Measurements from ENCODE around the gene MAL. TPM values are rescaled to one million over a fixed set of nuclear protein-coding genes. Genes with fewer than 3 reads are reported as not detected.
A peak's percentile ranks its signal among the peaks of the same experiment; 100 is the strongest.

Gene MAL
- total RNA-seq, 2 donors from 2014 or later = 1.2 to 2.2 TPM

DNA sequence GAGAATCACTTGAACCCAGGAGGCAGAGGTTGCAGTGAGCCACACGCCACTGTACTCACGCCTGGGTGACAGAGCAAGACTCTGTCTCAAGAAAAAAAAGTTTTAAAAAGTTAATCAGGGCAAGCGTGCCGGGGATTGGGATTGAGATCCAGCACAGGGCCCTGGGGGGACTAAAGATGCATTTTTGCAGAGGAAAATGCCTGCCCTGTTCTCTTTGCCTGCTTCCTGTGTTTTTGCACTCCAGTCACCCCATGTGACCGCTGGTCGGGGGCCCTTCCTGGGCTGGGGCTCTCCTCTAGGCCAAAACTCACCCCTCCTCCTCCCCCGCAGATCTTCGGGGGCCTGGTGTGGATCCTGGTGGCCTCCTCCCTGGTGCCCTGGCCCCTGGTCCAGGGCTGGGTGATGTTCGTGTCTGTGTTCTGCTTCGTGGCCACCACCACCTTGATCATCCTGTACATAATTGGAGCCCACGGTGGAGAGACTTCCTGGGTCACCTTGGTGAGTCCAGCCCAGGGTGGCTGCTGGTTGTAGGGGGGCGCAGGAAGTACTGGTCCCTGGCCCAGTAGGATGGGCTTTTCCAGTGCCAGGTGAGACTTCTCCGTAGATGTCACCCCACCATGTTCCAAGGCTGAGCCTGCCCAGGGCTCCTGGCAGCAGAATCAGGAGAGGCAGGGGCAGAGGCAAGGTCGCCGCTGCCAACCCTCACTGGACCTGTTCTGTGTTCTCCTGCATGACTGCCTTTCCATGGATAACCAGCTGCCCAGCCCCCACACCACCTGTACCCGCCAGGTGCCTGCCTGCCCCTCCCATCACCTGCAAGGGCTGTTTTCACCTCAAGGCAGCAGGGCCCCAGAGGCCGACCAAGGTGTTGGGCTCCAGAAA, 22.4 kb downstream of the MAL start:
- H3K9me3 Mint-ChIP-seq = no peaks in the 10 kb centered on the region
- peaks cover 6 to 9% of the 10 kb centered on the region in 2 donors for H3K4me1 Mint-ChIP-seq (ENCODE audit: low read depth in 2 of 2)
- H3K27ac Mint-ChIP-seq = no peak overlapping the region
- no peaks in the 10 kb centered on the region for H3K36me3 Mint-ChIP-seq
- DNase-seq (ENCODE audit: low spot score) (peak; percentile 23), ATAC-seq (no peak)
- H3K27me3 Mint-ChIP-seq = peaks cover 15% of the 10 kb centered on the region in 2 donors
- H3K4me3 Mint-ChIP-seq = no peak overlapping the region

DNA sequence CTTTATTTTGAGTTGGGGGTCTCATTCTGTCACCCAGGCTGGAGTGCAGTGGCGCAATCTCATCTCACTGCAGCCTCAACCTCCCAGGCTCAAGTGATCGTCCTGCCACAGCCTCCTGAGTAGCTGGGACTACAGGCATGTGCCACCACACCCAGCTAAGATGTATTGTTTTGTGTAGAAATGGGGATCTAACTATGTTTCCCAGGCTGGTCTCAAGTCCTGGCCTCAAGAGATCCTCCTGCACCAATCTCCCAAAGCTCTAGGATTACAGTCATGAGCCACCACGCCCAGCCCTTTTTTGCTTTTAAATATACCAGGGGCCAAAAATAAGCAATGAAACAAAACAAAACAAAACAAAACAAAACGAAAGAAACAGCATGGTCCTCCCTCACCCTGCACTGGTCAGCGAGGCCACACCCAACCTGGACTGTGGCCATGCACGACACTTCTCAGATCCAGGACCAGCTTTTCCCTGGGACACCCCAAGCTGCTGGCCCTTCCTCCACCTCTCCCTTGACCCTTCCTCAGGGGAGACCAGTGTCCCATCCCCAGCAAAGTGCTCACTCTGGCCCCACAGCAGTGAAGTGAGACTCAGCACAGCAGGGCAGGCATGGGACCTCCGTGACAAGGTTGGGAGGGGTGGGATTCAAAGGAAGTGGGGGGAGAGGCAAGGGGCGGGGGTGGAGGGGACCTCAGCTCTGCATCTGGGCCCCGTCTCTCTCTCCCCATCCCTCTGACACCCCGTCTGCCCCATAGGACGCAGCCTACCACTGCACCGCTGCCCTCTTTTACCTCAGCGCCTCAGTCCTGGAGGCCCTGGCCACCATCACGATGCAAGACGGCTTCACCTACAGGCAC, 23.5 kb downstream of the MAL start:
- no peak overlapping the region for H3K27ac Mint-ChIP-seq
- H3K36me3 Mint-ChIP-seq = no peaks in the 10 kb centered on the region
- H3K4me1 Mint-ChIP-seq (ENCODE audit: low read depth in 2 of 2) = peaks cover 6 to 9% of the 10 kb centered on the region in 2 donors
- peaks cover 13 to 16% of the 10 kb centered on the region in 2 donors for H3K27me3 Mint-ChIP-seq
- peak; percentile 49 for DNase-seq (ENCODE audit: low spot score)
- H3K4me3 Mint-ChIP-seq = no peak overlapping the region
- no peaks in the 10 kb centered on the region for H3K9me3 Mint-ChIP-seq
- ATAC-seq = no peak

DNA sequence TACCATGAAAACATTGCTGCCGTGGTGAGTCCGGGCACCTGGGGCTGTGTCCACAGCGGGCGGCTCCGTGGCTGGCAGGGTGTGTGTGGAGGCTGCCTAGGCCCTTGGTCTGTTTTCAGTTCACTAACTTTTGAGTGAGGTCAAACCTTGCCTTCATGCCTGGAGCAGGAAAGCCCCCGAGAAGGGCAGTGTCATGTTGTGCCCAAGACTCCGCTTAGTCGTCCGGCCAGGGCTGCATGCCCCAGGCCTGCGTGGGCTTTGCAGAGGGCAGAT, 24.1 kb downstream of the MAL start:
- no peaks in the 10 kb centered on the region for H3K9me3 Mint-ChIP-seq
- DNase-seq (ENCODE audit: low spot score) (peak; percentile 37), ATAC-seq (no peak)
- H3K36me3 Mint-ChIP-seq = no peaks in the 10 kb centered on the region
- H3K4me3 Mint-ChIP-seq = no peak overlapping the region
- H3K27me3 Mint-ChIP-seq = peaks cover 11 to 14% of the 10 kb centered on the region in 2 donors
- no peak overlapping the region for H3K27ac Mint-ChIP-seq
- peaks cover 6 to 9% of the 10 kb centered on the region in 2 donors for H3K4me1 Mint-ChIP-seq (ENCODE audit: low read depth in 2 of 2)

DNA sequence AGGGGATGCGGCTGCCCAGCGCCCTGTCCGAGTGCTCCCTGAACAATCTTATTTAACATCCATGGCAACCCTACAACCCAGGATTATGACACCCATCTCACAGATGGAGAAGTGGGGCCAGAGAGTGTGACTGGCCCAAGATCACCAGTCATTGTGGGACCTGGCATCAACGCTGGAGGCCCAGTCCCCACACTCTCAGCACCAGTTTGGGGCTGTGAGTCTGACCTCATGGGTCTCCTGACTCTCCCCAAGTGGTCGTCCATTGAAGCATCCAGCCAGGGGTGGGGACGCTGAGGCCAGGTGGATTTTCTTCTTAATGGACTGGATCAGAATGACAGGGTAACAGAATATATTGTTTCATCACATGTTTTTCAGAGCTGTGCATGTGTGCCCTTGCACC, 24.5 kb downstream of the MAL start:
- Mint-ChIP-seq H3K27me3 (peaks cover 13 to 14% of the 10 kb centered on the region in 2 donors), H3K4me1 (ENCODE audit: low read depth in 2 of 2) (peaks cover 6 to 9% of the 10 kb centered on the region in 2 donors), H3K9me3 (no peaks in the 10 kb centered on the region), H3K27ac (no peak overlapping the region), H3K4me3 (no peak overlapping the region), H3K36me3 (no peaks in the 10 kb centered on the region)
- no peak for DNase-seq (ENCODE audit: low spot score)
- ATAC-seq = no peak

DNA sequence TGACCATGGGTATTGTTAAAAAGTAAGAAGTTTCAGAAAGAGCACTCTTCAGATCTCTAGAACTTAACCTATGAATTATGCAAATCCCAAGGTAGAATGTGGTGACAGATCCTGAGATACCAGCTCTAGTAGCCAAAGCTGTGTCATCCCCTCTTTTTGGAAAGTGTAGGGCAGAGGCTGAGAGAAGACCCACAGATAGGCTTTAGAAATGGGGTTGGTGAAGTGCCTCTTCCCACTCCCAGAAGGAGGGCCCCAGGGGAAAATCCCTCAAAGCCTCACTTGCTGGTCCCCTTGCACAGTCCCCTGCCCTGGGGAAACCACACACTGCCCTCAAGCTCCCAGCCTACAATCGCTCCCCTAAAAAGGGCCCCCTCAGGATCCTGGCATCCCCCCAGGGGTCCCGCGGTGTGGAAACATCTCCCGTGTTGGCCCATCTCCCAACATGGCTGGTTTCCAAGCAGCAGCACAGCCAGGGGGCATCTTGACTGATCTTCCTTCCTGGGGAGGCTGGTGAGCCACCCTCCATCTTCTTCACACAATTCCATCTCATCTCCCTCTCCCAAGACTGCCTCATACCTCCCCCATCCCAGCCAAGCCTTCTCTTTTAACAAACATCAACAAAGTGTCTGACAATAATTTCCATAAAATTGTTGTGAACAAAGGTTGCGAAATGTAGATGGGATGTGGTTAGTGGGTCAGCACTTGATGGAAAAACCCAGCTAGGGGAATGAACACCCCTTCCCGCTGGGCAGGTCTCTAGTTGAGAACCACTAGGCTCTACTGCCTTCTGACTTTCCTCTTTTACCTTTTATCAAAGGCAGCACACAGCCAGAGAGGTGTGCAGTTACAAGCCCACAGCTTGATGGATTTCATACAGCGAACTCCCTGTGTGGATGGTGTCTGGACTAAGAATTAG, 25.1 kb downstream of the MAL start:
- Mint-ChIP-seq H3K4me1 (ENCODE audit: low read depth in 2 of 2) (peaks cover 6 to 9% of the 10 kb centered on the region in 2 donors), H3K27ac (peak overlapping the region; percentile 49 to 52), H3K4me3 (peak overlapping the region; percentile 28), H3K36me3 (no peaks in the 10 kb centered on the region), H3K27me3 (peaks cover 14% of the 10 kb centered on the region in 2 donors), H3K9me3 (no peaks in the 10 kb centered on the region)
- ATAC-seq (no peak), DNase-seq (ENCODE audit: low spot score) (peak; percentile 54)

DNA sequence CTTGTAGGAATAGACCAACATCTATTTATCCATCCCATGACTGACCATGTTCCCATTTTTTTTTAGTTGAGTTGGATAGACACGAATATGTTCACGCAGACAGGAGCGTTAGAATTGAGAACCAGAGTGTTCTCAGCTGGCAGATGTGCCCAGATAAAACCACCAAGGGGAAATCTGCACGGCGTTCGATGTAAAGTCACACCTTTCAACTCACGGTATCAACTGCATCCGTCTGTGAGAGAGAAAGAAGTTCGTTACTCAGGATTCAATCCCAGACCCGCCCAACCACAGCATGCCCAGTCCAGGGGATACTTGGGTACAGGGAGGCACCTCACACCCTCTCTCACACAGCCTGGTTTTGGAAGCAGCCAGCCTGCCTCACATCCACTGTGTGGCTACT, 26.1 kb downstream of the MAL start:
- DNase-seq (ENCODE audit: low spot score) (peak; percentile 12), ATAC-seq (no peak)
- Mint-ChIP-seq H3K27me3 (peaks cover 14% of the 10 kb centered on the region in 2 donors), H3K27ac (no peak overlapping the region), H3K4me3 (no peak overlapping the region), H3K9me3 (no peaks in the 10 kb centered on the region), H3K4me1 (ENCODE audit: low read depth in 2 of 2) (peaks cover 6 to 9% of the 10 kb centered on the region in 2 donors), H3K36me3 (no peaks in the 10 kb centered on the region)

DNA sequence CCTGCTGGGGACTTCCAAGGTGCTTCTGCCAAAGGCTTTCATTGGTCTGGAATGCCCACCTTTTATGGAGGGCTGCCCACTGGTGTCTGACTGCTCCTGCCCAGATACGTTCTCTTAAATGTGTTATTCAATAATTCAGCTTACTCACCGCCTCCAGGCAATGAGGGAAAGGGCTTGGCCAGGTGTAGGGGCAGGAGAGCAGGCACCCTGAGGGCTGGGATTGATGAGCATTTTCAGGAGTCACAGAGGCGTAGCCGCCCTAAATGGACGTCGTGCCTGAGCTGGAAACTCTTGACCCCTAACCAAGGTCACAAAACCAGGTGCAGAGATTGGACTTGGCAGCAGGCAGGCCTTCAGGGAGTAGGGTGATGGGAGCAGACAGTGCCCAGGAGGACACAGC, 26.8 kb downstream of the MAL start:
- peaks cover 6 to 9% of the 10 kb centered on the region in 2 donors for H3K4me1 Mint-ChIP-seq (ENCODE audit: low read depth in 2 of 2)
- H3K4me3 Mint-ChIP-seq = no peak overlapping the region
- ATAC-seq (no peak), DNase-seq (ENCODE audit: low spot score) (peak; percentile 58)
- H3K27ac Mint-ChIP-seq = no peak overlapping the region
- H3K27me3 Mint-ChIP-seq = peaks cover 14% of the 10 kb centered on the region in 2 donors
- no peaks in the 10 kb centered on the region for H3K36me3 Mint-ChIP-seq
- H3K9me3 Mint-ChIP-seq = no peaks in the 10 kb centered on the region

DNA sequence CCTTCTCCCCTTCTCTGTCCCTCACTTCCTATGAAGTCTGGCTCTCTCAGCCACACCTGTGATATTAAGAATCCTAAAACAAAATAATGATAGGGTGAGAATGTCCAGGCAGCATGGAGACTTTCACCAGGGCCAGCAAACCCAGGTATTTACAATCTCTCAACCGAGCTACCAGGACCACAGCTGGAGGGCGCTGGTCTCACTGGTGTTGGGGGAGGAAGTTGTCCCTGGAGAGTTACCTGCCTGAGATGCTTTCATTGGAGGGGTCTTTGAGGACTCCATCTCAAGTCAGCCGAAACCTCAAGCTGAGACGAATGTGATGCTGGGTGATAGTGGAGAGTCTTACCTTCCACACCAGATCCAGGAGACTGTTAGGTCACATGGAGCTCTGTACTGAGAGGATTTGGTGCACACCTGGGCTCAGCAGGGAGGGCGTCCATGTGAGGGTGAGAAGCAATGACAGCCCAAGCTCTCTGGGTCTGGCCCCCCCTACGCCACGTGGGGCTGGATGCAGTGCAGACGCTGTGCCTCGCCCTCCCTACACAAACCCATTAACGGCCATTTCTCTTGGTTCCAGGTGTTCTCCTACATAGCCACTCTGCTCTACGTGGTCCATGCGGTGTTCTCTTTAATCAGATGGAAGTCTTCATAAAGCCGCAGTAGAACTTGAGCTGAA, 27.4 kb downstream of the MAL start:
- H3K27me3 Mint-ChIP-seq = peaks cover 14% of the 10 kb centered on the region in 2 donors
- DNase-seq (ENCODE audit: low spot score) (peak; percentile 53), ATAC-seq (no peak)
- no peak overlapping the region for H3K4me3 Mint-ChIP-seq
- H3K9me3 Mint-ChIP-seq = no peaks in the 10 kb centered on the region
- peak overlapping the region in 1 of 2 donors; percentile 38 for H3K27ac Mint-ChIP-seq
- no peaks in the 10 kb centered on the region for H3K36me3 Mint-ChIP-seq
- H3K4me1 Mint-ChIP-seq (ENCODE audit: low read depth in 2 of 2) = peaks cover 6 to 9% of the 10 kb centered on the region in 2 donors

DNA sequence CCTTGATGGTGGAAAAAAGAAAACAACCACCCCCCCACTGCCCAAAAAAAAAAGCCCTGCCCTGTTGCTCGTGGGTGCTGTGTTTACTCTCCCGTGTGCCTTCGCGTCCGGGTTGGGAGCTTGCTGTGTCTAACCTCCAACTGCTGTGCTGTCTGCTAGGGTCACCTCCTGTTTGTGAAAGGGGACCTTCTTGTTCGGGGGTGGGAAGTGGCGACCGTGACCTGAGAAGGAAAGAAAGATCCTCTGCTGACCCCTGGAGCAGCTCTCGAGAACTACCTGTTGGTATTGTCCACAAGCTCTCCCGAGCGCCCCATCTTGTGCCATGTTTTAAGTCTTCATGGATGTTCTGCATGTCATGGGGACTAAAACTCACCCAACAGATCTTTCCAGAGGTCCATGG, 28.0 kb downstream of the MAL start:
- ATAC-seq = no peak
- no peaks in the 10 kb centered on the region for H3K9me3 Mint-ChIP-seq
- DNase-seq (ENCODE audit: low spot score) = peak; percentile 47
- peaks cover 14% of the 10 kb centered on the region in 2 donors for H3K27me3 Mint-ChIP-seq
- no peaks in the 10 kb centered on the region for H3K36me3 Mint-ChIP-seq
- peak overlapping the region in 1 of 2 donors; percentile 38 for H3K27ac Mint-ChIP-seq
- H3K4me1 Mint-ChIP-seq (ENCODE audit: low read depth in 2 of 2) = peaks cover 6 to 9% of the 10 kb centered on the region in 2 donors
- H3K4me3 Mint-ChIP-seq = no peak overlapping the region

DNA sequence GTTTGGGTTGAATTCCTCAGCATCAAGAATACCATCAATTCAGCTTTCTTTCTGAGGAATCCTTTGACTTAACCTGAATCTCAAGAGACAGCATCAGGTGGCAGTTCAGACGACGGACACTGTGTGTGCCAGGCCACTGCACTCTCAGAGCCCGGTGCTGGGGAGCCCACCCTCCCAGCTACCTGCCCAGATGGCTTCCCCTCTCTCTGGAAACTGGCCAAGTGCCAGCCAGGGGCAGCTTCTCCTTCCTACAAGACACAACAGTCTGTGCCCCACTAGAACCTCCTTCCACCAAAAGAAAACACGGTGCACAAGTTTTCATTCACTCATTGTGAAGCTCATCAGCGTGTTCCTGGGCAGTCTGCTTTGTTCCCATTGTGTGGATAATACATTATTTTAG, 28.5 kb downstream of the MAL start:
- peaks cover 6 to 9% of the 10 kb centered on the region in 2 donors for H3K4me1 Mint-ChIP-seq (ENCODE audit: low read depth in 2 of 2)

DNA sequence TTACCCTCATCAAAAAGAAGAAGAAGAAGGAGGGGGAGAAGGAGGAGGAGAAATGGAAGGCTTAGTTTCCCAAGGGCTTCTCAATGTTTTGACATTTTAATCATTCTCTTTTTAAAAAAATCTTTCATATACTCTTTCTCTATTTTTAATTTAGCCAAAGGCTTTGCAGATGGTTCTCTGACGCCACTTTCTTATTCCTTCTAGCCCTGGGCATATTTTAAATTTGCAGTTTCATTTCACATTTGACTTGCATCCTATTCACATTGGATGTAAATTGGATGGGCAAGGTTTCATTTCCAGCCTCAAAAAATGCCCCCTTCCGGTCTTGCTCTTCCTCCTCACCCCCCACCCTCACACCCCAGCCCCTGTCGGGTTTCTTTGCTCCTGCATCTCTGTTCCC, 29.8 kb downstream of the MAL start:
- peaks cover 6 to 9% of the 10 kb centered on the region in 2 donors for H3K4me1 Mint-ChIP-seq (ENCODE audit: low read depth in 2 of 2)
- H3K36me3 Mint-ChIP-seq = no peaks in the 10 kb centered on the region
- ATAC-seq (no peak), DNase-seq (ENCODE audit: low spot score) (peak; percentile 18)
- peaks cover 14% of the 10 kb centered on the region in 2 donors for H3K27me3 Mint-ChIP-seq
- H3K9me3 Mint-ChIP-seq = no peaks in the 10 kb centered on the region
- H3K4me3 Mint-ChIP-seq = no peak overlapping the region
- H3K27ac Mint-ChIP-seq = no peak overlapping the region

More for the DNA sequence above, 28.5 kb downstream of the MAL start:
- no peak for ATAC-seq
- DNase-seq (ENCODE audit: low spot score) = peak; percentile 39
- Mint-ChIP-seq H3K4me3 (no peak overlapping the region), H3K36me3 (no peaks in the 10 kb centered on the region), H3K27ac (no peak overlapping the region), H3K27me3 (peaks cover 14% of the 10 kb centered on the region in 2 donors), H3K9me3 (no peaks in the 10 kb centered on the region)

DNA sequence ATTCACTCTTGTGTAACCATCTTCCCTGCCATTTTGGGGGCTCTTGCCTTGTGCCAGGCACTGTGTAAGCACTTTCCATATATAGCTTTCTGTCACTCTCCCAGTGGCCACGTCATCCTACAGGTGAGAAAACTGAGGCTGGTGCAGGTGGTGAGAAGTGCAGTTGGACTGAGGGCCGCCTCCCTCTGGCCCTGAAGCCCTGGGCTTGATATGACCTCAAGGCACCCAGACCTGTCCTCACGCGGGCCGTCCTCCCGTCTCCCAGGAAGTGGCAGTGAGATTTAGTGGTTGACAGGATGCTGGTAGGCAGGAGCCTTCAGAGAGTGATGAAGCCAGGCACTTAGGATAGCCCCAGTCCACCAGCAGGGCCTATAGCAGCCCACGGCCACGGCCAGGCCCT, 30.5 kb downstream of the MAL start:
- no peaks in the 10 kb centered on the region for H3K36me3 Mint-ChIP-seq
- peaks cover 7 to 11% of the 10 kb centered on the region in 2 donors for H3K27me3 Mint-ChIP-seq
- no peaks in the 10 kb centered on the region for H3K9me3 Mint-ChIP-seq
- H3K27ac Mint-ChIP-seq = no peak overlapping the region
- H3K4me3 Mint-ChIP-seq = no peak overlapping the region
- peak; percentile 31 for DNase-seq (ENCODE audit: low spot score)
- H3K4me1 Mint-ChIP-seq (ENCODE audit: low read depth in 2 of 2) = peaks cover 0 to 4% of the 10 kb centered on the region in 2 donors
- ATAC-seq = no peak
